ENCODE measurements around the gene SLC34A3. TPM values are rescaled to one million over a fixed set of nuclear protein-coding genes. Genes with fewer than 3 reads are reported as not detected.

The SLC34A3 gene
- total RNA-seq, 1 experiment from 2014 or later: 0.13 TPM

DNA sequence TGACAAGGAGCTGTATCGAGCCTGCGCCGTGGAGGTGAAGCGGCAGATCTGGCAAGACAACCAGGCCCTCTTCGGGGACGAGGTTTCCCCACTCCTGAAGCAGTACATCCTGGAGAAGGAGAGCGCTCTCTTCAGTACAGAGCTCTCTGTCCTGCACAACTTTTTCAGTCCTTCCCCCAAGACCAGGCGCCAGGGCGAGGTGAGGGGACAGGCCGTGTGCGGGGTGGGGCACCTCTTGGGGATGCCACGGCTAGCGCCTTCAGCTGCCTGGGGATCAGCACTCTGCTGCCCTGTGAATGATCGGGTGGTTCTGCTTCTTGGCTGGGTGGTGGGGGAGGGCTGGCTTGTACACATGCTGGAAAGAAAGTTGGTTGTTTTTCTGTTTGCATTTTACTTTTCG is 26.2 kb downstream of the SLC34A3 start:
- H3K27me3 Mint-ChIP-seq (ENCODE audit: low read depth): peaks cover 7% of the 10 kb centered on the region; the same call in 1 of the 2 replicates
- ChIA-PET CTCF (interaction anchor here (0.6 to 1.6 kb wide), 5 partner anchors 12 to 150 kb away, joined by 3 to 10 read pairs (median 7); partner anchors contain the start of gene TOR4A), POLR2A (interaction anchor here (0.6 kb wide), 1 partner anchor 21 kb away, joined by 3 read pairs; no protein-coding TSS in a partner anchor)
- DNase-seq (ENCODE audit: low spot score): no peak
- peaks cover 16% of the 10 kb centered on the region for H3K36me3 Mint-ChIP-seq
- ATAC-seq: no peak
- H3K9me3 Mint-ChIP-seq: no peaks in the 10 kb centered on the region
- H3K27ac Mint-ChIP-seq: no peak overlapping the region
- peaks cover 8% of the 10 kb centered on the region for H3K4me1 Mint-ChIP-seq
- peak overlapping the region; percentile 83 for H3K4me3 Mint-ChIP-seq
- TF ChIP-seq ATF1 (CRISPR knock-in tag; IDR thresholded peaks at IDR 0.05) (no peak), ELF4 (CRISPR knock-in tag; IDR thresholded peaks at IDR 0.05; ENCODE audit: low read depth) (no peak), ZNF396 (CRISPR knock-in tag; IDR thresholded peaks at IDR 0.05; ENCODE audit: borderline replicate concordance) (no peak), GRHL2 (CRISPR knock-in tag; IDR thresholded peaks at IDR 0.05; ENCODE audit: insufficient replicate concordance, severe bottlenecking) (no peak), ZNF121 (CRISPR knock-in tag; IDR thresholded peaks at IDR 0.05) (no peak), ZNF263 (CRISPR knock-in tag; IDR thresholded peaks at IDR 0.05; ENCODE audit: low read depth) (no peak), SOX15 (CRISPR knock-in tag; IDR thresholded peaks at IDR 0.05) (no peak)
- TF ChIP-seq, protein P1, sequence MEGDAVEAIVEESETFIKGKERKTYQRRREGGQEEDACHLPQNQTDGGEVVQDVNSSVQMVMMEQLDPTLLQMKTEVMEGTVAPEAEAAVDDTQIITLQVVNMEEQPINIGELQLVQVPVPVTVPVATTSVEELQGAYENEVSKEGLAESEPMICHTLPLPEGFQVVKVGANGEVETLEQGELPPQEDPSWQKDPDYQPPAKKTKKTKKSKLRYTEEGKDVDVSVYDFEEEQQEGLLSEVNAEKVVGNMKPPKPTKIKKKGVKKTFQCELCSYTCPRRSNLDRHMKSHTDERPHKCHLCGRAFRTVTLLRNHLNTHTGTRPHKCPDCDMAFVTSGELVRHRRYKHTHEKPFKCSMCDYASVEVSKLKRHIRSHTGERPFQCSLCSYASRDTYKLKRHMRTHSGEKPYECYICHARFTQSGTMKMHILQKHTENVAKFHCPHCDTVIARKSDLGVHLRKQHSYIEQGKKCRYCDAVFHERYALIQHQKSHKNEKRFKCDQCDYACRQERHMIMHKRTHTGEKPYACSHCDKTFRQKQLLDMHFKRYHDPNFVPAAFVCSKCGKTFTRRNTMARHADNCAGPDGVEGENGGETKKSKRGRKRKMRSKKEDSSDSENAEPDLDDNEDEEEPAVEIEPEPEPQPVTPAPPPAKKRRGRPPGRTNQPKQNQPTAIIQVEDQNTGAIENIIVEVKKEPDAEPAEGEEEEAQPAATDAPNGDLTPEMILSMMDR (IDR thresholded peaks at IDR 0.05): no peak
- TF ChIP-seq, protein P2, sequence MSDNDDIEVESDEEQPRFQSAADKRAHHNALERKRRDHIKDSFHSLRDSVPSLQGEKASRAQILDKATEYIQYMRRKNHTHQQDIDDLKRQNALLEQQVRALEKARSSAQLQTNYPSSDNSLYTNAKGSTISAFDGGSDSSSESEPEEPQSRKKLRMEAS (CRISPR knock-in tag; IDR thresholded peaks at IDR 0.05): no peak
- TF ChIP-seq, protein P3, sequence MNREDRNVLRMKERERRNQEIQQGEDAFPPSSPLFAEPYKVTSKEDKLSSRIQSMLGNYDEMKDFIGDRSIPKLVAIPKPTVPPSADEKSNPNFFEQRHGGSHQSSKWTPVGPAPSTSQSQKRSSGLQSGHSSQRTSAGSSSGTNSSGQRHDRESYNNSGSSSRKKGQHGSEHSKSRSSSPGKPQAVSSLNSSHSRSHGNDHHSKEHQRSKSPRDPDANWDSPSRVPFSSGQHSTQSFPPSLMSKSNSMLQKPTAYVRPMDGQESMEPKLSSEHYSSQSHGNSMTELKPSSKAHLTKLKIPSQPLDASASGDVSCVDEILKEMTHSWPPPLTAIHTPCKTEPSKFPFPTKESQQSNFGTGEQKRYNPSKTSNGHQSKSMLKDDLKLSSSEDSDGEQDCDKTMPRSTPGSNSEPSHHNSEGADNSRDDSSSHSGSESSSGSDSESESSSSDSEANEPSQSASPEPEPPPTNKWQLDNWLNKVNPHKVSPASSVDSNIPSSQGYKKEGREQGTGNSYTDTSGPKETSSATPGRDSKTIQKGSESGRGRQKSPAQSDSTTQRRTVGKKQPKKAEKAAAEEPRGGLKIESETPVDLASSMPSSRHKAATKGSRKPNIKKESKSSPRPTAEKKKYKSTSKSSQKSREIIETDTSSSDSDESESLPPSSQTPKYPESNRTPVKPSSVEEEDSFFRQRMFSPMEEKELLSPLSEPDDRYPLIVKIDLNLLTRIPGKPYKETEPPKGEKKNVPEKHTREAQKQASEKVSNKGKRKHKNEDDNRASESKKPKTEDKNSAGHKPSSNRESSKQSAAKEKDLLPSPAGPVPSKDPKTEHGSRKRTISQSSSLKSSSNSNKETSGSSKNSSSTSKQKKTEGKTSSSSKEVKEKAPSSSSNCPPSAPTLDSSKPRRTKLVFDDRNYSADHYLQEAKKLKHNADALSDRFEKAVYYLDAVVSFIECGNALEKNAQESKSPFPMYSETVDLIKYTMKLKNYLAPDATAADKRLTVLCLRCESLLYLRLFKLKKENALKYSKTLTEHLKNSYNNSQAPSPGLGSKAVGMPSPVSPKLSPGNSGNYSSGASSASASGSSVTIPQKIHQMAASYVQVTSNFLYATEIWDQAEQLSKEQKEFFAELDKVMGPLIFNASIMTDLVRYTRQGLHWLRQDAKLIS (CRISPR knock-in tag; IDR thresholded peaks at IDR 0.05; ENCODE audit: borderline replicate concordance): no peak
- TF ChIP-seq, protein P4, sequence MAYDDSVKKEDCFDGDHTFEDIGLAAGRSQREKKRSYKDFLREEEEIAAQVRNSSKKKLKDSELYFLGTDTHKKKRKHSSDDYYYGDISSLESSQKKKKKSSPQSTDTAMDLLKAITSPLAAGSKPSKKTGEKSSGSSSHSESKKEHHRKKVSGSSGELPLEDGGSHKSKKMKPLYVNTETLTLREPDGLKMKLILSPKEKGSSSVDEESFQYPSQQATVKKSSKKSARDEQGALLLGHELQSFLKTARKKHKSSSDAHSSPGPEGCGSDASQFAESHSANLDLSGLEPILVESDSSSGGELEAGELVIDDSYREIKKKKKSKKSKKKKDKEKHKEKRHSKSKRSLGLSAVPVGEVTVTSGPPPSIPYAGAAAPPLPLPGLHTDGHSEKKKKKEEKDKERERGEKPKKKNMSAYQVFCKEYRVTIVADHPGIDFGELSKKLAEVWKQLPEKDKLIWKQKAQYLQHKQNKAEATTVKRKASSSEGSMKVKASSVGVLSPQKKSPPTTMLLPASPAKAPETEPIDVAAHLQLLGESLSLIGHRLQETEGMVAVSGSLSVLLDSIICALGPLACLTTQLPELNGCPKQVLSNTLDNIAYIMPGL (CRISPR knock-in tag; IDR thresholded peaks at IDR 0.05): no peak
- TF ChIP-seq, protein P5, sequence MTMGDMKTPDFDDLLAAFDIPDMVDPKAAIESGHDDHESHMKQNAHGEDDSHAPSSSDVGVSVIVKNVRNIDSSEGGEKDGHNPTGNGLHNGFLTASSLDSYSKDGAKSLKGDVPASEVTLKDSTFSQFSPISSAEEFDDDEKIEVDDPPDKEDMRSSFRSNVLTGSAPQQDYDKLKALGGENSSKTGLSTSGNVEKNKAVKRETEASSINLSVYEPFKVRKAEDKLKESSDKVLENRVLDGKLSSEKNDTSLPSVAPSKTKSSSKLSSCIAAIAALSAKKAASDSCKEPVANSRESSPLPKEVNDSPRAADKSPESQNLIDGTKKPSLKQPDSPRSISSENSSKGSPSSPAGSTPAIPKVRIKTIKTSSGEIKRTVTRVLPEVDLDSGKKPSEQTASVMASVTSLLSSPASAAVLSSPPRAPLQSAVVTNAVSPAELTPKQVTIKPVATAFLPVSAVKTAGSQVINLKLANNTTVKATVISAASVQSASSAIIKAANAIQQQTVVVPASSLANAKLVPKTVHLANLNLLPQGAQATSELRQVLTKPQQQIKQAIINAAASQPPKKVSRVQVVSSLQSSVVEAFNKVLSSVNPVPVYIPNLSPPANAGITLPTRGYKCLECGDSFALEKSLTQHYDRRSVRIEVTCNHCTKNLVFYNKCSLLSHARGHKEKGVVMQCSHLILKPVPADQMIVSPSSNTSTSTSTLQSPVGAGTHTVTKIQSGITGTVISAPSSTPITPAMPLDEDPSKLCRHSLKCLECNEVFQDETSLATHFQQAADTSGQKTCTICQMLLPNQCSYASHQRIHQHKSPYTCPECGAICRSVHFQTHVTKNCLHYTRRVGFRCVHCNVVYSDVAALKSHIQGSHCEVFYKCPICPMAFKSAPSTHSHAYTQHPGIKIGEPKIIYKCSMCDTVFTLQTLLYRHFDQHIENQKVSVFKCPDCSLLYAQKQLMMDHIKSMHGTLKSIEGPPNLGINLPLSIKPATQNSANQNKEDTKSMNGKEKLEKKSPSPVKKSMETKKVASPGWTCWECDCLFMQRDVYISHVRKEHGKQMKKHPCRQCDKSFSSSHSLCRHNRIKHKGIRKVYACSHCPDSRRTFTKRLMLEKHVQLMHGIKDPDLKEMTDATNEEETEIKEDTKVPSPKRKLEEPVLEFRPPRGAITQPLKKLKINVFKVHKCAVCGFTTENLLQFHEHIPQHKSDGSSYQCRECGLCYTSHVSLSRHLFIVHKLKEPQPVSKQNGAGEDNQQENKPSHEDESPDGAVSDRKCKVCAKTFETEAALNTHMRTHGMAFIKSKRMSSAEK (CRISPR knock-in tag; IDR thresholded peaks at IDR 0.05; ENCODE audit: borderline replicate concordance): no peak
- TF ChIP-seq, protein P6, sequence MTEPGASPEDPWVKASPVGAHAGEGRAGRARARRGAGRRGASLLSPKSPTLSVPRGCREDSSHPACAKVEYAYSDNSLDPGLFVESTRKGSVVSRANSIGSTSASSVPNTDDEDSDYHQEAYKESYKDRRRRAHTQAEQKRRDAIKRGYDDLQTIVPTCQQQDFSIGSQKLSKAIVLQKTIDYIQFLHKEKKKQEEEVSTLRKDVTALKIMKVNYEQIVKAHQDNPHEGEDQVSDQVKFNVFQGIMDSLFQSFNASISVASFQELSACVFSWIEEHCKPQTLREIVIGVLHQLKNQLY (CRISPR knock-in tag; IDR thresholded peaks at IDR 0.05): no peak
- TF ChIP-seq, protein P7, sequence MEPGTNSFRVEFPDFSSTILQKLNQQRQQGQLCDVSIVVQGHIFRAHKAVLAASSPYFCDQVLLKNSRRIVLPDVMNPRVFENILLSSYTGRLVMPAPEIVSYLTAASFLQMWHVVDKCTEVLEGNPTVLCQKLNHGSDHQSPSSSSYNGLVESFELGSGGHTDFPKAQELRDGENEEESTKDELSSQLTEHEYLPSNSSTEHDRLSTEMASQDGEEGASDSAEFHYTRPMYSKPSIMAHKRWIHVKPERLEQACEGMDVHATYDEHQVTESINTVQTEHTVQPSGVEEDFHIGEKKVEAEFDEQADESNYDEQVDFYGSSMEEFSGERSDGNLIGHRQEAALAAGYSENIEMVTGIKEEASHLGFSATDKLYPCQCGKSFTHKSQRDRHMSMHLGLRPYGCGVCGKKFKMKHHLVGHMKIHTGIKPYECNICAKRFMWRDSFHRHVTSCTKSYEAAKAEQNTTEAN (CRISPR knock-in tag; IDR thresholded peaks at IDR 0.05): no peak
- TF ChIP-seq, protein P8, sequence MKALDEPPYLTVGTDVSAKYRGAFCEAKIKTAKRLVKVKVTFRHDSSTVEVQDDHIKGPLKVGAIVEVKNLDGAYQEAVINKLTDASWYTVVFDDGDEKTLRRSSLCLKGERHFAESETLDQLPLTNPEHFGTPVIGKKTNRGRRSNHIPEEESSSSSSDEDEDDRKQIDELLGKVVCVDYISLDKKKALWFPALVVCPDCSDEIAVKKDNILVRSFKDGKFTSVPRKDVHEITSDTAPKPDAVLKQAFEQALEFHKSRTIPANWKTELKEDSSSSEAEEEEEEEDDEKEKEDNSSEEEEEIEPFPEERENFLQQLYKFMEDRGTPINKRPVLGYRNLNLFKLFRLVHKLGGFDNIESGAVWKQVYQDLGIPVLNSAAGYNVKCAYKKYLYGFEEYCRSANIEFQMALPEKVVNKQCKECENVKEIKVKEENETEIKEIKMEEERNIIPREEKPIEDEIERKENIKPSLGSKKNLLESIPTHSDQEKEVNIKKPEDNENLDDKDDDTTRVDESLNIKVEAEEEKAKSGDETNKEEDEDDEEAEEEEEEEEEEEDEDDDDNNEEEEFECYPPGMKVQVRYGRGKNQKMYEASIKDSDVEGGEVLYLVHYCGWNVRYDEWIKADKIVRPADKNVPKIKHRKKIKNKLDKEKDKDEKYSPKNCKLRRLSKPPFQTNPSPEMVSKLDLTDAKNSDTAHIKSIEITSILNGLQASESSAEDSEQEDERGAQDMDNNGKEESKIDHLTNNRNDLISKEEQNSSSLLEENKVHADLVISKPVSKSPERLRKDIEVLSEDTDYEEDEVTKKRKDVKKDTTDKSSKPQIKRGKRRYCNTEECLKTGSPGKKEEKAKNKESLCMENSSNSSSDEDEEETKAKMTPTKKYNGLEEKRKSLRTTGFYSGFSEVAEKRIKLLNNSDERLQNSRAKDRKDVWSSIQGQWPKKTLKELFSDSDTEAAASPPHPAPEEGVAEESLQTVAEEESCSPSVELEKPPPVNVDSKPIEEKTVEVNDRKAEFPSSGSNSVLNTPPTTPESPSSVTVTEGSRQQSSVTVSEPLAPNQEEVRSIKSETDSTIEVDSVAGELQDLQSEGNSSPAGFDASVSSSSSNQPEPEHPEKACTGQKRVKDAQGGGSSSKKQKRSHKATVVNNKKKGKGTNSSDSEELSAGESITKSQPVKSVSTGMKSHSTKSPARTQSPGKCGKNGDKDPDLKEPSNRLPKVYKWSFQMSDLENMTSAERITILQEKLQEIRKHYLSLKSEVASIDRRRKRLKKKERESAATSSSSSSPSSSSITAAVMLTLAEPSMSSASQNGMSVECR (CRISPR knock-in tag; IDR thresholded peaks at IDR 0.05; ENCODE audit: borderline replicate concordance): no peak

All from WTC11 (cell line).